ENCODE measurements around the gene CLIC3. TPM values are rescaled to one million over a fixed set of nuclear protein-coding genes. Genes with fewer than 3 reads are reported as not detected.
A peak's percentile ranks its signal among the peaks of the same experiment; 100 is the strongest.

Gene CLIC3
- total RNA-seq, 2 experiments from 2014 or later: 0.43 to 0.61 TPM

DNA sequence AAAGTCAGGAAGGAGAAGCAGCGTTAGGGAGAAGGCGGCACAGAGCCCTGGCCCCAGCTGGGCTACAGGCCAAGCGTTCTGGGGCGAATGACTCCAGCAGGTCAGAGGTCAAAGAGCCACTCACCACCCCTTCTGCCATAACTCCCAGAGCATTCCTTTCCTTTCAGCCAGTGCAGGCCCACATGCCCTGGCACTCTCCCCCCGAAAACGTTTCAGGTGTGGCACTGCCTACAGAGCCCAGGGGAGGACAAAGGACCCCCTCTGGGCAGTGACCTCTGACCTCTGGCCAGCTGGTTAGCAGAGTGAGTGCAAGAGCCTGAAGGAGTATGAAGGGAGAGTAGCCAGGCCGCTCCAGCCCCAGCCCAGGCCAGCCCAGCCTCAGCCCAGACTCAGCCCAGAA is 26.8 kb upstream of the CLIC3 start:
- no peaks in the 10 kb centered on the region for H3K9me3 Mint-ChIP-seq
- intact Hi-C loops (cut with micrococcal nuclease): no loop called here
- H3K4me1 Mint-ChIP-seq (ENCODE audit: low read depth): peaks cover 4% of the 10 kb centered on the region
- H3K36me3 Mint-ChIP-seq: no peaks in the 10 kb centered on the region
- POLR2A ChIA-PET: no interaction called here
- H3K27me3 Mint-ChIP-seq: no peaks in the 10 kb centered on the region
- CTCF ChIA-PET: interaction anchor here (1.0 to 2.8 kb wide), 2 partner anchors 12 to 23 kb away, joined by 3 to 14 read pairs; partner anchors contain the start of gene NPDC1
- DNase-seq: no peak
- H3K4me3 Mint-ChIP-seq: no peak overlapping the region
- no peak overlapping the region for H3K27ac Mint-ChIP-seq

DNA sequence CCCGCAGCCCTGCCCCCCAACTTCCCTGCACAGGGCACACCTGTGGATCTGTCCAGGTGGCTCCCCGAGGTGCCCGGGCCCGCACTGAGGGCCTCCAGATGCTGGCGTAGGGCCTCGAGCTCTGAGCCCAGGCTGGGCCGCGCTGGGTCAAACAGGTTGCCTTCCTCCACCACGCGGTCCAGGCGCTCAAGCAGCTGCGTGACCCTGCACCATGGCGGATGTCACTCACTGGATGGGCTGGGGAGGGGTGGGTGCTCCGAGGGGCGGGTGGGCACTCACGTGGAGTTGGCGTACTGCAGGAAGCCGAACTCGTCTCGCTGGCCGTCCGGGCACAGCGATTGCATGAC is 26.3 kb upstream of the CLIC3 start:
- DNase-seq: no peak
- peaks cover 4% of the 10 kb centered on the region for H3K4me1 Mint-ChIP-seq (ENCODE audit: low read depth)
- H3K27ac Mint-ChIP-seq: no peak overlapping the region
- H3K36me3 Mint-ChIP-seq: no peaks in the 10 kb centered on the region
- H3K9me3 Mint-ChIP-seq: no peaks in the 10 kb centered on the region
- ChIA-PET CTCF (interaction anchor here (0.8 to 2.8 kb wide), 3 partner anchors 12 to 24 kb away, joined by 3 to 14 read pairs (median 3); partner anchors contain the start of gene NPDC1), POLR2A (no interaction called here)
- H3K4me3 Mint-ChIP-seq: no peak overlapping the region
- intact Hi-C loops (cut with micrococcal nuclease): no loop called here
- H3K27me3 Mint-ChIP-seq: no peaks in the 10 kb centered on the region

DNA sequence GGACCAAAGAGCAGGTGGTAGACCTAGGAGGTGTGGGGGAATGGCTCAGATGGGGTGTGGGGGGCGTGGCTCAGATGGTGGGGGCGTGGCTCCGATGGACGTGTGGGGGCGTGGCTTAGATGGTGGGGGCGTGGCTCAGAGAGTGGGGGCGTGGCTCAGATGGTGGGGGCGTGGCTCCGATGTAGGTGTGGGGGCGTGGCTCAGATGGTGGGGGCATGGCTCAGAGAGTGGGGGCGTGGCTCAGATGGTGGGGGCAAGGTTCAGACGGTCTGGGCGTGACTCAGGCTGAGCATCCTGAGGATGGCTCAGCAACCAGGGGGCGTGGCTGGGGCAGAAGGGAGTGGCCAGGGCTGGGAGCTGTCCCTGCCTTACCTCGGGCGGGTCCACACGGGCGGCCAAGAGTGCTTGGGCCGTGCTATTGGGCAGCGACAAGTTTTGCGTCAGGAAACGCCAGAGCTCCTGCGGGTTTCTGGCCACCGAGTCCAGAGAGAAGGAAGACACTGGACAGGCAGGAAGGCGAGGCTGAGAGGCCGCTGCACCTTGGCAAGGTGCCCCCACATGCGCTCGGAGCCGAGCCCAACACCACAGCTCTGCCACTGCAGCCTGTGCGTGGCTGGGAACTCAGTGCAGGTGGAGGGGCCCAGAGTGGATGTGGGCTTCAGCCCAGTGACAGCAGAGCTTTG is 25.8 kb upstream of the CLIC3 start:
- H3K4me1 Mint-ChIP-seq (ENCODE audit: low read depth): peaks cover 1% of the 10 kb centered on the region
- ChIA-PET POLR2A (no interaction called here), CTCF (interaction anchor here (0.8 to 2.8 kb wide), 4 partner anchors 13 to 180 kb away, joined by 3 to 14 read pairs (median 4); partner anchors contain the start of genes AJM1 and NPDC1)
- DNase-seq: peak; percentile 89
- no peak overlapping the region for H3K4me3 Mint-ChIP-seq
- H3K36me3 Mint-ChIP-seq: no peaks in the 10 kb centered on the region
- no peaks in the 10 kb centered on the region for H3K9me3 Mint-ChIP-seq
- intact Hi-C loops (cut with micrococcal nuclease): no loop called here
- no peak overlapping the region for H3K27ac Mint-ChIP-seq
- H3K27me3 Mint-ChIP-seq: no peaks in the 10 kb centered on the region

DNA sequence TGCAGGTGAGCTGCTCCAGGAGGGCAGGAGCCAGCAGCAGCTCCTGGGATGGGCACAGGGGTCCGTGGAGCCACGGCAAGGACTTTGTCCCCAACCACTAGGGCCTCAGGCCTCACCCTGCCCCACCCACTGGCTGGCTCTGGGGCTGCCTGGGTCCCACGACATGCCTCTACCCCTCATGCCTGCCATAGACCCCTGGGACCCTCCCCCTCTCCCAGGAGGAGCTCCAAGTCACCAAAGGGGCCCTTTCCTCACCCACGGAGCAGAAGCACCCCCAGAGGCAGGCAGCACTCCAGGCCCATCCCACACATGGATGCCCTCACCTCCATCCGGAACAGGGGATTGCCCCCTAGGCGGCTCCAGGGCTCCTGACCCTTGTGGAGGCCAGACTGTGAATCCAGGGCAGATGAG is 25.2 kb upstream of the CLIC3 start:
- Mint-ChIP-seq H3K27ac (no peak overlapping the region), H3K4me1 (ENCODE audit: low read depth) (no peaks in the 10 kb centered on the region), H3K4me3 (no peak overlapping the region), H3K36me3 (no peaks in the 10 kb centered on the region), H3K9me3 (no peaks in the 10 kb centered on the region), H3K27me3 (no peaks in the 10 kb centered on the region)
- DNase-seq: no peak
- POLR2A ChIA-PET: no interaction called here
- intact Hi-C loops (cut with micrococcal nuclease): no loop called here
- CTCF ChIA-PET: interaction anchor here (0.8 to 2.8 kb wide), 3 partner anchors 8 to 180 kb away, joined by 4 to 14 read pairs (median 12); partner anchors contain the start of gene AJM1

DNA sequence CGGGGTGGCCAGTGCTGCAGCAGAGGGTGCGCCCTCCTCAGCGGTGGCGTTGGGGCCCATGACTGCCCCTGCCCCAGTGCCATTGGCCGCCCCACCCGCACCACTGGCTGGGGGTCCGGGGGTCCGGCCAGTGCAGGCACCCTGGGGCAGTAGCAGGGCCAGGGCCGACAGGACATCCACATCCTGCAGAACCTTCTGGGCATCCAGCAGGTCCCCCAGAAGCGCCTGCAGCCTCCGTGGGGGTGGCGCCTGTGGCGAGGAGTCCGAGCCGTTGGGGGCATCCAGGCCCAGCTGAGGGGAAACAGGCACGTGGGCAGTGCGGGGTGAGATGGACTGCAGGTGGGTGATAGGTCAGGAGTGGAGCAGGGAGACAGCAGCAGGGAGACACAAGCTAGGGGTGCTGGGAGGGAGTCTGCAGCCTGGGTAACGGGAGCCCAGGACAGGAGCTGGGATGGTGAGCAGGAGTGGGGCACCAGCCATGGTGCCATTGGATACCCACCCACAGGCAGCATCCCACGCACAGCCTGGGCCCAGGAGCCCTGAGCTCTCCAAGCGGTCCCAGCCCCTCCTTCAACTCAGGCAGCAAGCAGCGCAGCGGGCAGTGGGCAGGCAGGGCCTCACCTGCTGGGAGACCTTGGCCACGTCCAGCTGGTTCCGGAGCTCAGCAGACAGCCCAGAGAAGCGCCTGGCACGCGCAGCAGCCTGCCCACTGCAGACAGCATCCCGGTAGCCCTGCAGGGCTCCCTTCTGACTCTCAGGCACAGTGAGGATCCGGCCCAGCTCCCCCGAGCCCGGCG is 24.6 kb upstream of the CLIC3 start:
- CTCF ChIA-PET: interaction anchor here (2.3 to 2.8 kb wide), 2 partner anchors 9 to 14 kb away, joined by 12 to 14 read pairs; no protein-coding TSS in a partner anchor
- Mint-ChIP-seq H3K27ac (no peak overlapping the region), H3K4me3 (no peak overlapping the region), H3K9me3 (no peaks in the 10 kb centered on the region), H3K36me3 (no peaks in the 10 kb centered on the region), H3K4me1 (ENCODE audit: low read depth) (no peaks in the 10 kb centered on the region), H3K27me3 (no peaks in the 10 kb centered on the region)
- intact Hi-C loops (cut with micrococcal nuclease): no loop called here
- DNase-seq: no peak
- POLR2A ChIA-PET: no interaction called here

DNA sequence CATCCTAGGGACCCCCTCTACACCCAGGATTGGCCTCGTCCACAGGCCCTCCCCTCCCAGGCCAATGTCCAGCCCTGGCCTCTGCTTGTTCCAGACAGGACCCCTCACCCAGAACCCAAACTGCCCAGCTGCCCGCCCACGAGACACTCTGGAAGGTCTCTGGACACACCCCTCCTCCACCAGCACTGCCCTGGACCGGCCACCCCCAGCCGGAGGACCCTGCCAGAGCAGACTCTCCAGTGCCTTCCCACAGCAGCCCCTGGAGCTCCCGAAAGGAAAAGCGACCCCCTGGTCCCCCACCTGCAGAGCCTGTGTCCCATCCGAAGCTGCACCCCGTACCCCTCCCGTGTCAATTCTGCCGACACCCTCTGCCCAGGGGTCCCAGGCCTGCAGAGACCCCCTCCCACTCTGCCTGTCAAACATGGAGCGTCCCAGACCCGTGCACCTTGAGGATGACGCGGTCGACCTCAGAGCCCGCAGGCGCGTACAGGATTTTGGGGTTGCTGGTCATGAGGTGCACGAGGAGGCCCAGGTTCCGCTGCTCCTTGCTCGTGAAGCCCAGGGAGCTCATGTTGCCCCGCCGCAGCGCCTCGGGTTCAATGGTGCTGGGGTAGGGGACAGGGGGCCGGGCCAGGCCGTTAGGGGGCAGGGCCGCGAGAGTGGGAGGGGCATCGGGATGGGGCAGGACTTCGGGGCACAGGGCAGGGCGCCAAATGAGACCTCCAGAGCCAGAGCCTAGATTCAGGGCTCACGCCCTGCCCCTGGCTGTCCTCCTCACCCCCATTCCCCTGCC is 23.7 kb upstream of the CLIC3 start:
- intact Hi-C loops (cut with micrococcal nuclease): no loop called here
- CTCF ChIA-PET: interaction anchor here (2.3 kb wide), 1 partner anchor 10 kb away, joined by 12 read pairs; no protein-coding TSS in a partner anchor

DNA sequence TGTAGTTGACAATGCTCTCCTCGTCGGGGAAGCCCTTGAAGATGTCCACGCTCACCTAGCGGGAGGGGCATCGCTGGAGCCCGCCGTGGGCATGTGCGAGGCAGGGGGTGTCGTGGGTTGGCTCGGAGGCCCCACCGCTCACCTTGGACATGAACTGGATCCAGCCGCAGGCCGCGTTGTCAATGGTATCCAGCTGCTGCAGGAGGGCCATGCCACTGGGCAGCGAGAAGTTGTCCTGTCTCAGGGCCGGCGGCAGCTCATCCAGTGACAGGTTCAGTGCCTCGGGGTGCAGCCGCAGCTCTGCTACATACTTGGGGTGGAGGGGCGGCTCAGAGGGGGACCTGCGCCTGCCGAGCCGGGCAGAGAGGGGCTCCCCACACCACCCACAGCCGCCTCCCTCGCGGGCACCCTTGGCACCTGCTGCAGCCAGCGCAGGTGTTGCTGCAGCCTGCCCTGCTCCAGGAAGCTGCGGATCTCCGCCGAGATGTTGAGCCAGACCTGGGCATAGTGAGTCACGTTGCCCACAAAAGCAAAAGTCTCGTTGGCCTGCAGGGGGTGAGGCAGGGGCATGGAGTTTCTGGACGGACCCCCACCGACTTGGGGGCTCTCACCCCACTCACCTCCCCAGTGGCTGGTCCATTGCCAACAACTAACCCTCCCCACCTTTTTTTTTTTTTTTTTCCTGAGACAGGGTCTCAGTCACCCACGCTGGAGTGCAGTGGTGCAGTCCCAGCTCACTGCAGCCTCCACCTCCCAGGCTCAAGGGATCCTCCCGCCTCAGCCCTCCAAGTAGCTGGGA is 22.6 kb upstream of the CLIC3 start:
- H3K27ac Mint-ChIP-seq: no peak overlapping the region
- no peaks in the 10 kb centered on the region for H3K36me3 Mint-ChIP-seq
- H3K4me1 Mint-ChIP-seq (ENCODE audit: low read depth): no peaks in the 10 kb centered on the region
- intact Hi-C loops (cut with micrococcal nuclease): no loop called here
- no peak overlapping the region for H3K4me3 Mint-ChIP-seq
- DNase-seq: no peak
- CTCF ChIA-PET: interaction anchor here (1.1 kb wide), 1 partner anchor 28 kb away, joined by 3 read pairs; the partner anchor contains the start of gene NPDC1
- POLR2A ChIA-PET: no interaction called here
- H3K9me3 Mint-ChIP-seq: no peaks in the 10 kb centered on the region
- H3K27me3 Mint-ChIP-seq: no peaks in the 10 kb centered on the region

More for the DNA sequence above, 23.7 kb upstream of the CLIC3 start:
- Mint-ChIP-seq H3K27ac (no peak overlapping the region), H3K4me1 (ENCODE audit: low read depth) (no peaks in the 10 kb centered on the region), H3K4me3 (no peak overlapping the region), H3K27me3 (no peaks in the 10 kb centered on the region), H3K36me3 (no peaks in the 10 kb centered on the region), H3K9me3 (no peaks in the 10 kb centered on the region)
- POLR2A ChIA-PET: no interaction called here
- no peak for DNase-seq

DNA sequence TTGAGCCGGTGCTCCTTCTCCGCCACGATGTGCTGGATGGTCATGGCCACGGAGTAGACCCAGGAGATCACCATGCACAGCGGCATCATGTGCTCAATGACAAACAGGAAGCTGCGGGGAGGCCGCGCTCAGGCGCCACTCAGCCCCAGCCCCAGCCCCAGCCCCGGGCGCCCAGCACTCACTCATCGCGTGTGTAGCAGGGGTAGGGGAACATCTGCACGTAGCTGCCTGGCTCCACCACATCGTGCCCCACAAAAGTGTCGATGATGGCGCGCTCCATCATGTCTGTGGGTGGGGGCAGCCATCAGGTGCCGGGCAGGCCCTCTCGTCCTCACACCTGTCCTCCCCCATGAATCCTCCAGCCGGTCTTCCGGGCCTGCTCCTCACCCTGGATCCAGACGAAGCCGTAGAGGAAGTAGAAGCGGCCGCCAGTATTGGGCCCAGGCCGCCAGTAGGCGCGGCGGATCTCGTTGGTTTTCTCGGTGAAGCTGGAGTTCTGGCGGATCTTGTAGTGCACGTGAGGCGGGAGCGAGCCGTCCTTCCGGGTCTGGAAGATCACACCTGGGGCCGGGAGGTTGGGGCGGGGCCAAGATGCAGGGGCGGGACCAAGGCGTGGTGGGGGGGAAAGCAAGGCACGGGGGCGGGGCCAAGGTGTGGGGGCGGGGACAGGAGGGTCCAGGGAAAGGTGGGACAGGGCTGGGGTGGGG is 21.6 kb upstream of the CLIC3 start:
- Mint-ChIP-seq H3K4me3 (no peak overlapping the region), H3K4me1 (ENCODE audit: low read depth) (no peaks in the 10 kb centered on the region), H3K27ac (no peak overlapping the region), H3K9me3 (no peaks in the 10 kb centered on the region), H3K27me3 (no peaks in the 10 kb centered on the region), H3K36me3 (no peaks in the 10 kb centered on the region)
- ChIA-PET CTCF (no interaction called here), POLR2A (no interaction called here)
- intact Hi-C loops (cut with micrococcal nuclease): no loop called here
- DNase-seq: no peak

DNA sequence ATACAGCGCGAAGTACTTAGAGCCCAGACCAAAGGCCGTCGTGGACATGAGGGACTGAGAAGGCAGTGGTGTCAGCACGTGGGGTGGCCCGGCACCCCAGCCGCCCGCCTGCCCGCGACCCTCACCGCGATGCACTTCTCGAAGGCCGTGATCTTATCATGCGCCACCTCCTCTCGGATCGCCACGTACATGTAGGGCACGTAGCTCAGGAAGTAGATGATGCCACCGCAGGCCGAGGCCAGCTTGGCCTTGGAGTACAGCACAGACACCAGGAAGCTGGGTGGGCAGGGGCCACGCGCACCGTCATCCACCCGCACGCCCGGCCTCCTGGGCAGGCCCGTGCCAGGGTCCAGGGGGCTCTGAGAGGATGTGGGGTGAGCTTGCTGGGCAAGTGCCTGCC is 20.7 kb upstream of the CLIC3 start:
- no peak overlapping the region for H3K27ac Mint-ChIP-seq
- no peaks in the 10 kb centered on the region for H3K27me3 Mint-ChIP-seq
- POLR2A ChIA-PET: no interaction called here
- no peaks in the 10 kb centered on the region for H3K4me1 Mint-ChIP-seq (ENCODE audit: low read depth)
- CTCF ChIA-PET: no interaction called here
- H3K36me3 Mint-ChIP-seq: no peaks in the 10 kb centered on the region
- intact Hi-C loops (cut with micrococcal nuclease): no loop called here
- no peak for DNase-seq
- no peak overlapping the region for H3K4me3 Mint-ChIP-seq
- no peaks in the 10 kb centered on the region for H3K9me3 Mint-ChIP-seq

DNA sequence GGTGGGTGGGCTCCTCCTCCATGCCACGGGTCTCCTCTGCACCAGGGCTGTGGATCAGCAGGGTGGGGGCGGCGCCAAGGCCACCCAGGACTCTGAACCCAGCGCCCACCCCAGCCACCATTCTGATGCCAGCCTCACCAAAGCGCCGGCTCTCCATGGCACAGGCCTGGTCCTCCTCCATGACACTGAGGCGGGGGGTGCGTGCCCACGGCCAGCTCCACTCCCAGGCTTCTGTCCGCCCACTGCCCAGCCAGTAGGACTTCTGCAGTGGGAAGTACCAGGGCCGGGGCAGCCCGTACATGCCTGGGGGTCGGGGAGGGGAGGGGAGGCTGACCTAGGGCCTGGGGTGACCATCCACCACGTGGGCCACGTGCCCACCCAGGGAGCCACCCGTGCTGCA is 20.1 kb upstream of the CLIC3 start:
- CTCF ChIA-PET: no interaction called here
- Mint-ChIP-seq H3K27ac (no peak overlapping the region), H3K36me3 (no peaks in the 10 kb centered on the region), H3K4me1 (ENCODE audit: low read depth) (no peaks in the 10 kb centered on the region), H3K9me3 (no peaks in the 10 kb centered on the region), H3K4me3 (no peak overlapping the region), H3K27me3 (no peaks in the 10 kb centered on the region)
- intact Hi-C loops (cut with micrococcal nuclease): no loop called here
- POLR2A ChIA-PET: no interaction called here
- no peak for DNase-seq

DNA sequence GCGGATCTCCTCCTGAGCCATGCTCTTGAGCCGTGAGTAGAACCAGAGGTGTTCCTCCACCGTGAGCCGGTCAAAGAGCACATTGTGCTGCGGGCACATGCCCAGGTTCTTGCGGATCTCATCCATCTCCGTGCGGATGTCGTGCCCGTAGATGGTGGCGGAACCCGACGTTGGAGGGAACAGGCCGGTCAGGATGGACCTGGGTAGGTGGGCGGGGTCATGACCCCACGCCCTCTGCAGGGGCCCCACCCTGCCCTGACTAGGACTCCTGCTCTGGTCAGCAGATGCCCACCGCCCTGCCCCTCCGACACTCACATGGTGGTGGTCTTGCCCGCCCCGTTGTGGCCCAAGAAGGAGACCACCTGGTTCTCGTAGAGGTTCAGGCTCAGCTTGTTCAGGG is 19.6 kb upstream of the CLIC3 start:
- ChIA-PET POLR2A (no interaction called here), CTCF (no interaction called here)
- DNase-seq: no peak
- Mint-ChIP-seq H3K27me3 (no peaks in the 10 kb centered on the region), H3K4me3 (no peak overlapping the region), H3K36me3 (no peaks in the 10 kb centered on the region), H3K27ac (no peak overlapping the region), H3K4me1 (ENCODE audit: low read depth) (no peaks in the 10 kb centered on the region), H3K9me3 (no peaks in the 10 kb centered on the region)
- intact Hi-C loops (cut with micrococcal nuclease): no loop called here
